Activated T-helper 1 cell treated with anti-CD3 and anti-CD28 coated beads, Interleukin-12 subunit alpha, Interleukin-12 subunit beta, Interleukin-2, Interleukin-4 antibody, amounts not matched to agents 30 ng/mL and 10 ng/mL and 1 ng/mL, durations not matched to agents 14 hours and 24 hours and 36 hours (primary cell): ENCODE measurements around the gene CCNB2. TPM values are rescaled to one million over a fixed set of nuclear protein-coding genes. Genes with fewer than 3 reads are reported as not detected.

ENCODE experiments used
- DNase-seq: peaks from one replicate; pipeline ENCODE4 v3.0.0; 2021; ENCODE audit warnings: low spot score
- H3K27ac Mint-ChIP-seq: one replicate; pipeline ENCODE4 v1.8.0; 2021; ENCODE audit warnings: mild to moderate bottlenecking, mixed read lengths
- H3K27me3 Mint-ChIP-seq: one replicate; pipeline ENCODE4 v1.8.0; 2022; ENCODE audit warnings: mild to moderate bottlenecking, moderate library complexity, mixed read lengths; ENCODE audit not compliant: insufficient read depth
- H3K36me3 Mint-ChIP-seq: one replicate; pipeline ENCODE4 v1.8.0; 2021; ENCODE audit warnings: low read depth, mixed read lengths
- H3K4me1 Mint-ChIP-seq: one replicate; pipeline ENCODE4 v1.8.0; 2021; ENCODE audit warnings: low read depth, mixed read lengths
- H3K4me3 Mint-ChIP-seq: one replicate; pipeline ENCODE4 v1.8.0; 2021; ENCODE audit warnings: mild to moderate bottlenecking, moderate library complexity, mixed read lengths
- H3K9me3 Mint-ChIP-seq: one replicate; pipeline ENCODE4 v1.8.0; 2021; ENCODE audit warnings: mixed read lengths
- intact Hi-C: fragments of 100-400 bp; cut with micrococcal nuclease; formaldehyde crosslinking; loops from one replicate; pipeline ENCODE4 v1.15.1; 2024
- total RNA-seq: library from RNA; stranded (reverse); gene quantifications from 2 replicates; pipeline ENCODE4 v1.2.3, GENCODE V29; 2022

Gene CCNB2
- total RNA-seq, 1 donor from 2014 or later, result 36.6 TPM

GRCh38 chr15:59174151-59174834 is 69.3 kb downstream of the CCNB2 start:
- Mint-ChIP-seq H3K9me3 (no peaks in the 10 kb centered on the region), H3K27ac (no peak overlapping the region), H3K27me3 (no peaks in the 10 kb centered on the region), H3K4me1 (peaks cover 32% of the 10 kb centered on the region), H3K4me3 (no peak overlapping the region), H3K36me3 (peaks cover 13% of the 10 kb centered on the region)
- intact Hi-C loops, result no loop called here
- DNase-seq, result no peak

Other genes starting within 250 kb of the CCNB2 start
- gene SLTM, start 171.5 kb upstream of the CCNB2 start, total RNA-seq, result 142 and 143 TPM in 2 replicates
- gene RNF111, start 117.5 kb upstream of the CCNB2 start, total RNA-seq, result 35.3 and 38.0 TPM in 2 replicates
- gene LDHAL6B, start 101.7 kb downstream of the CCNB2 start, total RNA-seq, result not detected in 2 replicates